Measurements from ENCODE around the gene ADTRP. TPM values are rescaled to one million over a fixed set of nuclear protein-coding genes. Genes with fewer than 3 reads are reported as not detected.
A peak's percentile ranks its signal among the peaks of the same experiment; 100 is the strongest.

ADTRP gene
- total and polyA plus RNA-seq, 2 donors (not counting 1 experiment from before 2014, with no cell fraction given), result 0.23 to 1.7 TPM

- Histone ChIP-seq H3K27ac (ENCODE audit: insufficient read depth, low read length) (no peak overlapping the region), H4K20me1 (ENCODE audit: control insufficient read depth, extremely low read depth, insufficient read depth, low read length) (no peaks in the 10 kb centered on the region), H3K9me3 (ENCODE audit: control insufficient read depth, insufficient read depth, low read depth, low read length) (no peaks in the 10 kb centered on the region), H3K36me3 (ENCODE audit: control insufficient read depth, insufficient read depth, low read length) (no peaks in the 10 kb centered on the region), H3K79me2 (ENCODE audit: control insufficient read depth, insufficient read depth, low read length) (no peaks in the 10 kb centered on the region), H2AFZ (ENCODE audit: low read length) (no peak overlapping the region), H3K27me3 (ENCODE audit: control insufficient read depth, insufficient read depth, low read length) (no peaks in the 10 kb centered on the region), H3K4me3 (replicated peaks in 1 of 4; ENCODE audit: control extremely low read depth in 1 of 4, insufficient read depth in 1 of 4, low read depth in 3 of 4, low read length in 4 of 4) (no peak overlapping the region), H3K4me2 (ENCODE audit: extremely low read depth, insufficient read depth, low read length) (no peak overlapping the region), H3K4me1 (ENCODE audit: control insufficient read depth, extremely low read depth, insufficient read depth, low read length) (peaks cover 32% of the 10 kb centered on the region), H3K9ac (ENCODE audit: insufficient read depth, low read length) (no peak overlapping the region)
- peak in 1 of 2 donors; percentile 17 for DNase-seq (ENCODE audit: low read depth in 2 of 2)
- no peak for TF ChIP-seq EZH2 (IDR thresholded peaks at IDR 0.05; ENCODE audit: low read length, missing control alignments)
- TF ChIP-seq, protein P1, sequence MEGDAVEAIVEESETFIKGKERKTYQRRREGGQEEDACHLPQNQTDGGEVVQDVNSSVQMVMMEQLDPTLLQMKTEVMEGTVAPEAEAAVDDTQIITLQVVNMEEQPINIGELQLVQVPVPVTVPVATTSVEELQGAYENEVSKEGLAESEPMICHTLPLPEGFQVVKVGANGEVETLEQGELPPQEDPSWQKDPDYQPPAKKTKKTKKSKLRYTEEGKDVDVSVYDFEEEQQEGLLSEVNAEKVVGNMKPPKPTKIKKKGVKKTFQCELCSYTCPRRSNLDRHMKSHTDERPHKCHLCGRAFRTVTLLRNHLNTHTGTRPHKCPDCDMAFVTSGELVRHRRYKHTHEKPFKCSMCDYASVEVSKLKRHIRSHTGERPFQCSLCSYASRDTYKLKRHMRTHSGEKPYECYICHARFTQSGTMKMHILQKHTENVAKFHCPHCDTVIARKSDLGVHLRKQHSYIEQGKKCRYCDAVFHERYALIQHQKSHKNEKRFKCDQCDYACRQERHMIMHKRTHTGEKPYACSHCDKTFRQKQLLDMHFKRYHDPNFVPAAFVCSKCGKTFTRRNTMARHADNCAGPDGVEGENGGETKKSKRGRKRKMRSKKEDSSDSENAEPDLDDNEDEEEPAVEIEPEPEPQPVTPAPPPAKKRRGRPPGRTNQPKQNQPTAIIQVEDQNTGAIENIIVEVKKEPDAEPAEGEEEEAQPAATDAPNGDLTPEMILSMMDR (conservative IDR thresholded peaks at IDR 0.05 in 1 of 2, IDR thresholded peaks at IDR 0.05 in 1 of 2; ENCODE audit: low read depth in 1 of 2, low read length in 2 of 2), result no peak
Observed at GRCh38 chr6:11767978-11768756, 10.4 kb downstream of the ADTRP start.

GRCh38 chr6:11767458-11767857, 11.1 kb downstream of the ADTRP start:
- Histone ChIP-seq H3K4me1 (ENCODE audit: control insufficient read depth, extremely low read depth, insufficient read depth, low read length) (peaks cover 26% of the 10 kb centered on the region), H3K36me3 (ENCODE audit: control insufficient read depth, insufficient read depth, low read length) (no peaks in the 10 kb centered on the region), H3K4me2 (ENCODE audit: extremely low read depth, insufficient read depth, low read length) (no peak overlapping the region), H3K9me3 (ENCODE audit: control insufficient read depth, insufficient read depth, low read depth, low read length) (no peaks in the 10 kb centered on the region), H3K79me2 (ENCODE audit: control insufficient read depth, insufficient read depth, low read length) (no peaks in the 10 kb centered on the region), H4K20me1 (ENCODE audit: control insufficient read depth, extremely low read depth, insufficient read depth, low read length) (no peaks in the 10 kb centered on the region), H3K27me3 (ENCODE audit: control insufficient read depth, insufficient read depth, low read length) (no peaks in the 10 kb centered on the region), H3K27ac (ENCODE audit: insufficient read depth, low read length) (peak overlapping the region; percentile 73), H3K9ac (ENCODE audit: insufficient read depth, low read length) (no peak overlapping the region), H3K4me3 (replicated peaks in 1 of 4; ENCODE audit: control extremely low read depth in 1 of 4, insufficient read depth in 1 of 4, low read depth in 3 of 4, low read length in 4 of 4) (no peak overlapping the region), H2AFZ (ENCODE audit: low read length) (no peak overlapping the region)
- DNase-seq (ENCODE audit: low read depth in 2 of 2), result no peak
- TF ChIP-seq EZH2 (IDR thresholded peaks at IDR 0.05; ENCODE audit: low read length, missing control alignments), result no peak
- TF ChIP-seq, protein P1 (conservative IDR thresholded peaks at IDR 0.05 in 1 of 2, IDR thresholded peaks at IDR 0.05 in 1 of 2; ENCODE audit: low read depth in 1 of 2, low read length in 2 of 2), result no peak

DNA sequence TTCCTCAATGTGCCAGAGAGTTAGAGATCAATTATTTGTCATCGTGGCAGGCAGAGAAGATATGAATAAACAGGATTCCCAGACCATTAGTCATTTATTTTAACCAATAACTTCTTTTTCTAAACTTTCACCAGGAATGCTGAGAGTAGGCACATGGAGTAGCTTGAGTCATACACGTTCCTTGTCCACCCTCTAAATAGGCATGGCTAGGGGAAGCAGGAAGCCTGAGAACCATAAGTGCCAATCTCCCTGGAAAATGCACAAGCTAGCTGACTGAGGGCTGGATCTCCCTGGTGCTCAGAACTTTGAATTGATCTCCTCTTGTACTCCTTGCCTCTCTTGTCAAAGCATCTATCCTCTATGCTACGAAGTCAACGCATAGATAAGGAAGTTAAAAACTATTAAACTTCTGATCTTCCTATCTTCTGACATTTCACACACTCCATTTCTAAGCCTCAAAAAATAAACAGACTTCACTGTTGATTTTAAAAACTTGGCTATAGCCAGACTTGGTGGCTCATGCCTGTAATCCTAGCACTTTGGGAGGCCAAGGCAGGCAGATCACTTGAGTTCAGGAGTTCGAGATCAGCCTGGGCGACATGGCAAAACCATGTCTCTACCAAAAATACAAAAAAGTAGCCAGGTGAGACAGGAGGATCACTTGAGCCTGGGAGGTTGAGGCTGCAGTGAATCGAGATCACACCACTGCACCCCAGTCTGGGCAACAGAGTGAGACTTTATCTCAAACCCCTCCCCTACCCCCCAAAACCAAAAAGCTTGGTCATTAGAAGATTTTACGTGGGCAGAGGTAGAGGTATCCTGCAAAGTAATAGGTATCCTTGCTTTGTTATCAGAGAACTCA, 11.8 kb downstream of the ADTRP start:
- H2AFZ ChIP-seq (ENCODE audit: low read length), result no peak overlapping the region
- no peak for TF ChIP-seq EZH2 (IDR thresholded peaks at IDR 0.05; ENCODE audit: low read length, missing control alignments)
- TF ChIP-seq, protein P1 (conservative IDR thresholded peaks at IDR 0.05 in 1 of 2, IDR thresholded peaks at IDR 0.05 in 1 of 2; ENCODE audit: low read depth in 1 of 2, low read length in 2 of 2), result no peak

More for the DNA sequence above, 11.8 kb downstream of the ADTRP start:
- Histone ChIP-seq H4K20me1 (ENCODE audit: control insufficient read depth, extremely low read depth, insufficient read depth, low read length) (no peaks in the 10 kb centered on the region), H3K36me3 (ENCODE audit: control insufficient read depth, insufficient read depth, low read length) (no peaks in the 10 kb centered on the region), H3K9ac (ENCODE audit: insufficient read depth, low read length) (no peak overlapping the region), H3K27me3 (ENCODE audit: control insufficient read depth, insufficient read depth, low read length) (no peaks in the 10 kb centered on the region), H3K9me3 (ENCODE audit: control insufficient read depth, insufficient read depth, low read depth, low read length) (no peaks in the 10 kb centered on the region), H3K27ac (ENCODE audit: insufficient read depth, low read length) (peak overlapping the region; percentile 73), H3K4me1 (ENCODE audit: control insufficient read depth, extremely low read depth, insufficient read depth, low read length) (peaks cover 21% of the 10 kb centered on the region), H3K79me2 (ENCODE audit: control insufficient read depth, insufficient read depth, low read length) (no peaks in the 10 kb centered on the region), H3K4me3 (replicated peaks in 1 of 4; ENCODE audit: control extremely low read depth in 1 of 4, insufficient read depth in 1 of 4, low read depth in 3 of 4, low read length in 4 of 4) (no peak overlapping the region), H3K4me2 (ENCODE audit: extremely low read depth, insufficient read depth, low read length) (peak overlapping the region; percentile 37)
- DNase-seq (ENCODE audit: low read depth in 2 of 2), result peak; percentile 93 to 100
